H9 (cell line): ENCODE data around the gene LMBR1. TPM values are rescaled to one million over a fixed set of nuclear protein-coding genes. Genes with fewer than 3 reads are reported as not detected.

Experiments
- DNase-seq: peaks from one replicate; pipeline ENCODE4 v3.0.0-alpha.2; 2017
- H2AFZ ChIP-seq: one replicate; pipeline ENCODE4 v1.6.1; 2013; ENCODE audit warnings: mild to moderate bottlenecking, low read length, control low read depth, moderate library complexity
- H2AK5ac ChIP-seq: 2 replicates; pipeline ENCODE4 v1.6.1; 2013; ENCODE audit warnings: low read length, control low read depth, mixed read lengths; ENCODE audit not compliant: insufficient read length
- H2BK120ac ChIP-seq: one replicate; pipeline ENCODE4 v1.6.1; 2013; ENCODE audit warnings: low read depth, mild to moderate bottlenecking, low read length, control low read depth, inconsistent platforms; ENCODE audit not compliant: poor library complexity, severe bottlenecking
- H2BK12ac ChIP-seq: 2 replicates; pipeline ENCODE4 v1.6.1; 2013; ENCODE audit warnings: low read length, control low read depth, mixed read lengths, low read depth; ENCODE audit not compliant: insufficient read length
- H2BK15ac ChIP-seq: 2 replicates; pipeline ENCODE4 v1.6.1; 2013; ENCODE audit warnings: low read depth, low read length, control low read depth
- H2BK20ac ChIP-seq: one replicate; pipeline ENCODE4 v1.6.1; 2013; ENCODE audit warnings: low read depth, mild to moderate bottlenecking, low read length, control low read depth, inconsistent platforms; ENCODE audit not compliant: poor library complexity, severe bottlenecking
- H2BK5ac ChIP-seq: 2 replicates; pipeline ENCODE4 v1.6.1; 2013; ENCODE audit warnings: low read length, control low read depth, mixed read lengths; ENCODE audit not compliant: insufficient read length
- H3K14ac ChIP-seq: 2 replicates; pipeline ENCODE4 v1.6.1; 2013; ENCODE audit warnings: low read length, control low read depth; ENCODE audit not compliant: insufficient read depth
- H3K18ac ChIP-seq: 2 replicates; pipeline ENCODE4 v1.6.1; 2013; ENCODE audit warnings: low read depth, mild to moderate bottlenecking, mixed read lengths, low read length, control low read depth; ENCODE audit not compliant: insufficient read length
- H3K23ac ChIP-seq: 2 replicates; pipeline ENCODE4 v1.6.1; 2013; ENCODE audit warnings: low read length, control low read depth, mixed read lengths, low read depth; ENCODE audit not compliant: insufficient read length
- H3K23me2 ChIP-seq: 2 replicates; pipeline ENCODE4 v1.6.1; 2013; ENCODE audit warnings: low read depth, mild to moderate bottlenecking, mixed read lengths, low read length, control low read depth; ENCODE audit not compliant: insufficient read length, poor library complexity, severe bottlenecking
- H3K27ac ChIP-seq: 2 replicates; pipeline ENCODE4 v1.5.1; 2013; ENCODE audit warnings: low read length, control low read depth, mixed read lengths, low read depth; ENCODE audit not compliant: insufficient read length
- H3K27me3 ChIP-seq: 2 replicates; pipeline ENCODE4 v1.6.1; 2013; ENCODE audit warnings: low read length, control low read depth, inconsistent platforms; ENCODE audit not compliant: insufficient read depth
- H3K4ac ChIP-seq: 2 replicates; pipeline ENCODE4 v1.6.1; 2013; ENCODE audit warnings: low read depth, mild to moderate bottlenecking, control low read depth, inconsistent platforms, low read length, moderate library complexity
- H3K4me1 ChIP-seq: 2 replicates; pipeline ENCODE4 v1.6.1; 2013; ENCODE audit warnings: low read length, control low read depth, inconsistent platforms; ENCODE audit not compliant: insufficient read depth
- H3K4me2 ChIP-seq: 2 replicates; pipeline ENCODE4 v1.6.1; 2013; ENCODE audit warnings: low read length, control low read depth, mixed read lengths; ENCODE audit not compliant: insufficient read length, insufficient read depth
- H3K56ac ChIP-seq: 2 replicates; pipeline ENCODE4 v1.6.1; 2013; ENCODE audit warnings: low read depth, mild to moderate bottlenecking, mixed read lengths, low read length, control low read depth; ENCODE audit not compliant: insufficient read length
- H3K79me1 ChIP-seq: 2 replicates; pipeline ENCODE4 v1.6.1; 2013; ENCODE audit warnings: low read depth, mild to moderate bottlenecking, moderate library complexity, low read length, control low read depth, inconsistent platforms; ENCODE audit not compliant: insufficient read depth, poor library complexity, severe bottlenecking
- H3K79me2 ChIP-seq: 2 replicates; pipeline ENCODE4 v1.6.1; 2013; ENCODE audit warnings: low read length, control low read depth, inconsistent platforms; ENCODE audit not compliant: insufficient read depth
- H3K9ac ChIP-seq: 2 replicates; pipeline ENCODE4 v1.6.1; 2013; ENCODE audit warnings: low read length, control low read depth, mixed read lengths; ENCODE audit not compliant: insufficient read length; ENCODE audit errors: extremely low read depth
- H3K9me3 ChIP-seq: one replicate; pipeline ENCODE4 v1.6.1; 2013; ENCODE audit warnings: low read depth, low read length, inconsistent platforms; ENCODE audit not compliant: control insufficient read depth
- H3T11ph ChIP-seq: one replicate; pipeline ENCODE4 v1.6.1; 2013; ENCODE audit warnings: mild to moderate bottlenecking, low read length, control low read depth, inconsistent platforms
- H4K20me1 ChIP-seq: one replicate; pipeline ENCODE4 v1.6.1; 2013; ENCODE audit not compliant: control insufficient read depth, insufficient read length, insufficient read depth
- H4K5ac ChIP-seq: 2 replicates; pipeline ENCODE4 v1.6.1; 2013; ENCODE audit warnings: low read depth, mild to moderate bottlenecking, mixed read lengths, low read length, control low read depth; ENCODE audit not compliant: insufficient read length
- H4K8ac ChIP-seq: replicated peaks from 2 replicates; pipeline ENCODE4 v1.6.1; 2013; ENCODE audit warnings: low read length, control low read depth, mixed read lengths, low read depth; ENCODE audit not compliant: insufficient read length
- H4K91ac ChIP-seq: 2 replicates; pipeline ENCODE4 v1.6.1; 2013; ENCODE audit warnings: low read depth, mild to moderate bottlenecking, moderate library complexity, mixed read lengths, low read length, control low read depth; ENCODE audit not compliant: insufficient read length
- H3K27ac Mint-ChIP-seq, 3 experiments: 2 replicates in 2 of 3; 3 replicates in 1 of 3; pipeline ENCODE4 v1.8.0; 2020 to 2021; ENCODE audit warnings: mixed read lengths in 3 of 3, mild to moderate bottlenecking in 1 of 3, moderate library complexity in 1 of 3
- H3K27me3 Mint-ChIP-seq: 2 replicates; pipeline ENCODE4 v1.8.0; 2021; ENCODE audit warnings: low read depth, mild to moderate bottlenecking, moderate library complexity, mixed read lengths
- H3K36me3 Mint-ChIP-seq, 3 experiments: 2 replicates in 2 of 3; 3 replicates in 1 of 3; pipeline ENCODE4 v1.8.0; 2020 to 2021; ENCODE audit warnings: low read depth in 3 of 3, mixed read lengths in 3 of 3; ENCODE audit not compliant: insufficient read depth in 1 of 3
- H3K4me1 Mint-ChIP-seq, 2 experiments: 2 replicates each; pipeline ENCODE4 v1.8.0; 2020; ENCODE audit warnings: mixed read lengths in 2 of 2
- H3K4me3 Mint-ChIP-seq, 2 experiments: 2 replicates in 1 of 2; 3 replicates in 1 of 2; pipeline ENCODE4 v1.8.0; 2020 to 2021; ENCODE audit warnings: mild to moderate bottlenecking in 2 of 2, mixed read lengths in 2 of 2, moderate library complexity in 1 of 2
- H3K9me3 Mint-ChIP-seq, 2 experiments: 2 replicates in 1 of 2; 3 replicates in 1 of 2; pipeline ENCODE4 v1.8.0; 2020; ENCODE audit warnings: mild to moderate bottlenecking in 2 of 2, mixed read lengths in 2 of 2, moderate library complexity in 1 of 2
- CTCF ChIP-seq: fragments of 200-600 bp; sonication (generic); conservative IDR thresholded peaks from 3 replicates; pipeline ENCODE4 v1.8.0; 2021; ENCODE audit warnings: antibody characterized with exemption, mild to moderate bottlenecking
- WGBS: extraction: QIAGEN DNeasy Blood & Tissue Kit; methylation state at CpG from one replicate; pipeline ENCODE4 v1.1.7; 2013; ENCODE audit warnings: missing lambda C conversion rate, low lambda C conversion rate, mixed read lengths; ENCODE audit not compliant: insufficient read length; ENCODE audit errors: extremely low coverage; 5-methylcytosine and 5-hydroxymethylcytosine counted together
- total RNA-seq: library from RNA; stranded (reverse); gene quantifications from 2 replicates; pipeline ENCODE4 v1.2.1, GENCODE V29; 2021

Gene LMBR1
- total RNA-seq, 1 experiment from 2014 or later = 62.3 TPM

GRCh38 chr7:156675721-156676120, 217.3 kb downstream of the LMBR1 start:
- H3K36me3 Mint-ChIP-seq = peaks cover 14 to 26% (median 20%) of the 10 kb centered on the region in 3 experiments
- no peak overlapping the region for H3K4me3 Mint-ChIP-seq
- peaks cover 18 to 25% of the 10 kb centered on the region in 2 experiments for H3K4me1 Mint-ChIP-seq

More at GRCh38 chr7:156675721-156676120, 217.3 kb downstream of the LMBR1 start:
- Histone ChIP-seq H4K5ac (no peak overlapping the region), H2BK15ac (no peak overlapping the region), H3K79me1 (no peaks in the 10 kb centered on the region), H2BK20ac (no peak overlapping the region), H3K4ac (no peak overlapping the region), H3K4me2 (no peak overlapping the region), H4K91ac (no peak overlapping the region), H4K8ac (no peak overlapping the region), H3K9ac (no peak overlapping the region), H3K9me3 (no peaks in the 10 kb centered on the region), H2BK5ac (no peak overlapping the region), H2BK12ac (no peak overlapping the region), H3K23ac (no peak overlapping the region), H3K23me2 (no peaks in the 10 kb centered on the region), H3K18ac (no peak overlapping the region), H3K27ac (no peak overlapping the region), H3K56ac (no peak overlapping the region), H2AFZ (no peak overlapping the region), H3T11ph (no peak overlapping the region), H4K20me1 (no peaks in the 10 kb centered on the region), H2AK5ac (no peak overlapping the region), H3K4me1 (no peaks in the 10 kb centered on the region), H3K14ac (no peak overlapping the region), H2BK120ac (no peak overlapping the region), H3K27me3 (no peaks in the 10 kb centered on the region), H3K79me2 (no peaks in the 10 kb centered on the region)
- Mint-ChIP-seq H3K9me3 (no peaks in the 10 kb centered on the region; a peak in 1 of 5 replicates), H3K27ac (peak overlapping the region in 1 of 3 experiments; percentile 39; a peak in 3 of 7 replicates), H3K27me3 (no peaks in the 10 kb centered on the region)
- DNase-seq = no peak
- no CpG with 5 or more reads among the region's 9 CpGs for WGBS
- no peak for TF ChIP-seq CTCF
